ENCODE results near the gene VNN1. TPM values are rescaled to one million over a fixed set of nuclear protein-coding genes. Genes with fewer than 3 reads are reported as not detected.

VNN1 gene
- total RNA-seq, 1 experiment from 2014 or later: not detected

GRCh38 chr6:132742495-132742894 is 28.6 kb upstream of the VNN1 start:
- Histone ChIP-seq H3K27me3 (ENCODE audit: insufficient read depth, low read length) (no peaks in the 10 kb centered on the region), H3K27ac (ENCODE audit: low read depth, low read length) (no peak overlapping the region), H3K4me2 (ENCODE audit: low read length) (no peak overlapping the region), H2AFZ (ENCODE audit: low read depth, low read length, poor library complexity, severe bottlenecking) (no peak overlapping the region), H3K4me1 (ENCODE audit: control insufficient read depth in 1 of 2, insufficient read depth in 2 of 2, low read length in 2 of 2) (no peaks in the 10 kb centered on the region), H3K79me2 (ENCODE audit: insufficient read depth, low read length) (no peaks in the 10 kb centered on the region), H4K20me1 (ENCODE audit: insufficient read depth) (no peaks in the 10 kb centered on the region), H3K4me3 (replicated peaks in 1 of 2; ENCODE audit: low read depth in 1 of 2, low read length in 2 of 2) (no peak overlapping the region), H3K9me2 (ENCODE audit: insufficient read depth) (no peaks in the 10 kb centered on the region), H3K36me3 (ENCODE audit: control insufficient read depth in 1 of 2, insufficient read depth in 2 of 2, low read length in 2 of 2) (no peaks in the 10 kb centered on the region), H3K9me3 (ENCODE audit: control insufficient read depth in 1 of 2, insufficient read depth in 1 of 2, low read depth in 1 of 2, low read length in 2 of 2) (no peaks in the 10 kb centered on the region), H3K9ac (ENCODE audit: low read length) (no peak overlapping the region)
- DNase-seq (ENCODE audit: low read depth, low spot score) (no peak), ATAC-seq (no peak)
- ChIA-PET CTCF (no interaction called here), RAD21 (ENCODE audit: low non-redundant PET in 1 of 2, low total read pairs in 2 of 2, uncharacterized antibody in 2 of 2, unreplicated experiment in 2 of 2) (no interaction called here), POLR2A (no interaction called here)
- BruUV-seq (replicated peaks): no TSS peak
- intact Hi-C loops (cut with micrococcal nuclease): no loop called here
- TF ChIP-seq EZH2phosphoT487 (IDR thresholded peaks at IDR 0.05; ENCODE audit: borderline replicate concordance): no peak
- no peak for TF ChIP-seq ELF1 (IDR thresholded peaks at IDR 0.05; ENCODE audit: borderline replicate concordance, low read depth)
- TF ChIP-seq ATF3 (IDR thresholded peaks at IDR 0.05): no peak
- TF ChIP-seq SRF (IDR thresholded peaks at IDR 0.05; ENCODE audit: low read depth): no peak
- TF ChIP-seq POLR2A (IDR thresholded peaks at IDR 0.05; ENCODE audit: borderline replicate concordance, extremely low read depth, insufficient read depth, insufficient read length): no peak
- TF ChIP-seq MAX (IDR thresholded peaks at IDR 0.05): no peak

GRCh38 chr6:132741281-132741680 is 27.4 kb upstream of the VNN1 start:
- no peaks in the 10 kb centered on the region for H3K9me3 ChIP-seq (ENCODE audit: control insufficient read depth in 1 of 2, insufficient read depth in 1 of 2, low read depth in 1 of 2, low read length in 2 of 2)
- DNase-seq (ENCODE audit: low read depth, low spot score) (no peak), ATAC-seq (no peak)
- no peaks in the 10 kb centered on the region for H4K20me1 ChIP-seq (ENCODE audit: insufficient read depth)
- H3K36me3 ChIP-seq (ENCODE audit: control insufficient read depth in 1 of 2, insufficient read depth in 2 of 2, low read length in 2 of 2): no peaks in the 10 kb centered on the region
- no TSS peak for BruUV-seq (replicated peaks)
- H3K27me3 ChIP-seq (ENCODE audit: insufficient read depth, low read length): no peaks in the 10 kb centered on the region
- no peak overlapping the region for H2AFZ ChIP-seq (ENCODE audit: low read depth, low read length, poor library complexity, severe bottlenecking)
- TF ChIP-seq FOSL1 (IDR thresholded peaks at IDR 0.05; ENCODE audit: low read depth): no peak
- TF ChIP-seq MAX (IDR thresholded peaks at IDR 0.05): no peak
- no peak for TF ChIP-seq ZBTB33 (IDR thresholded peaks at IDR 0.05; ENCODE audit: extremely low read depth, insufficient replicate concordance, low read length)
- no peak for TF ChIP-seq EZH2 (IDR thresholded peaks at IDR 0.05)
- H3K4me3 ChIP-seq (replicated peaks in 1 of 2; ENCODE audit: low read depth in 1 of 2, low read length in 2 of 2): no peak overlapping the region
- intact Hi-C loops (cut with micrococcal nuclease): no loop called here
- no peak overlapping the region for H3K9ac ChIP-seq (ENCODE audit: low read length)
- no peaks in the 10 kb centered on the region for H3K79me2 ChIP-seq (ENCODE audit: insufficient read depth, low read length)
- no peaks in the 10 kb centered on the region for H3K4me1 ChIP-seq (ENCODE audit: control insufficient read depth in 1 of 2, insufficient read depth in 2 of 2, low read length in 2 of 2)
- ChIA-PET POLR2A (no interaction called here), RAD21 (ENCODE audit: low non-redundant PET in 1 of 2, low total read pairs in 2 of 2, uncharacterized antibody in 2 of 2, unreplicated experiment in 2 of 2) (no interaction called here), CTCF (no interaction called here)
- H3K9me2 ChIP-seq (ENCODE audit: insufficient read depth): no peaks in the 10 kb centered on the region
- H3K27ac ChIP-seq (ENCODE audit: low read depth, low read length): no peak overlapping the region
- H3K4me2 ChIP-seq (ENCODE audit: low read length): no peak overlapping the region

Data from HCT116 (cell line).